GM19452 (cell line): ENCODE data around the gene KLF6.
A peak's percentile ranks its signal among the peaks of the same experiment; 100 is the strongest.

Experiments
- ATAC-seq: cut with Tn5 transposase; IDR thresholded peaks from one replicate; pipeline ENCODE4 v1.9.1; 2021; ENCODE audit not compliant: unreplicated experiment

KLF6 gene

GRCh38 chr10:3784510-3785250 is at the start of gene KLF6:
KLF6 (minus strand) TSS chr10:3785209; CDS start chr10:3785014, 195 bp downstream.
- no peak for ATAC-seq

GRCh38 chr10:3834404-3834803 is 49.4 kb upstream of the KLF6 start:
- no peak for ATAC-seq

- ATAC-seq: no peak
These were observed 48.0 kb upstream of the KLF6 start for GRCh38 chr10:3833046-3833445.

- ATAC-seq: peak; percentile 44
These were observed 47.2 kb upstream of the KLF6 start for GRCh38 chr10:3832022-3832786.

- ATAC-seq: no peak
These were observed 46.6 kb upstream of the KLF6 start for GRCh38 chr10:3831608-3832007.

- ATAC-seq: no peak
These were observed 45.9 kb upstream of the KLF6 start for GRCh38 chr10:3830946-3831345.

- no peak for ATAC-seq
These were observed 44.4 kb upstream of the KLF6 start for GRCh38 chr10:3829156-3830050.

- ATAC-seq: no peak
These were observed 43.6 kb upstream of the KLF6 start for GRCh38 chr10:3828404-3829155.

- no peak for ATAC-seq
These were observed 42.9 kb upstream of the KLF6 start for GRCh38 chr10:3827768-3828403.

- no peak for ATAC-seq
These were observed 42.3 kb upstream of the KLF6 start for GRCh38 chr10:3827266-3827665.

- no peak for ATAC-seq
These were observed 40.9 kb upstream of the KLF6 start for GRCh38 chr10:3825862-3826351.

GRCh38 chr10:3825244-3825643 is 40.2 kb upstream of the KLF6 start:
- ATAC-seq: no peak

GRCh38 chr10:3822541-3823330 is 37.7 kb upstream of the KLF6 start:
- ATAC-seq: no peak

- ATAC-seq: no peak
These were observed 35.2 kb upstream of the KLF6 start for GRCh38 chr10:3820255-3820654.

- ATAC-seq: no peak
These were observed 32.0 kb upstream of the KLF6 start for GRCh38 chr10:3816995-3817394.

- no peak for ATAC-seq
These were observed 29.8 kb upstream of the KLF6 start for GRCh38 chr10:3814838-3815220.

GRCh38 chr10:3813986-3814837 is 29.2 kb upstream of the KLF6 start:
- no peak for ATAC-seq

- ATAC-seq: no peak
These were observed 28.3 kb upstream of the KLF6 start for GRCh38 chr10:3813267-3813666.
